Adipocyte (in vitro differentiated cells): ENCODE results near the gene FIGNL2.

Source experiments
- DNase-seq: peaks from one replicate; pipeline ENCODE4 v3.0.0-alpha.2; 2015; ENCODE audit warnings: low read depth
- H3K27me3 ChIP-seq: replicated peaks from 2 replicates; pipeline ENCODE4 v1.7.0; 2013; ENCODE audit warnings: mild to moderate bottlenecking, low read length, moderate library complexity; ENCODE audit not compliant: control insufficient read depth, insufficient read depth
- H3K36me3 ChIP-seq: 2 replicates; pipeline ENCODE4 v1.7.0; 2013; ENCODE audit warnings: low read length, mild to moderate bottlenecking, moderate library complexity; ENCODE audit not compliant: control insufficient read depth, insufficient read depth, severe bottlenecking
- H3K4me1 ChIP-seq: 2 replicates; pipeline ENCODE4 v1.7.0; 2013; ENCODE audit warnings: mild to moderate bottlenecking, low read length, moderate library complexity; ENCODE audit not compliant: control insufficient read depth, insufficient read depth
- H3K4me3 ChIP-seq: 2 replicates; pipeline ENCODE4 v1.7.0; 2013; ENCODE audit warnings: mild to moderate bottlenecking, low read length, moderate library complexity
- H3K9ac ChIP-seq: 2 replicates; pipeline ENCODE4 v1.7.0; 2013; ENCODE audit warnings: mild to moderate bottlenecking, low read length, moderate library complexity
- H3K9me3 ChIP-seq: 2 replicates; pipeline ENCODE4 v1.7.0; 2013; ENCODE audit warnings: mild to moderate bottlenecking, low read length, moderate library complexity; ENCODE audit not compliant: control insufficient read depth

Gene FIGNL2

GRCh38 chr12:51848326-51848727 lies at the start of gene FIGNL2:
Gene FIGNL2 (minus strand): TSS chr12:51848718. CDS start chr12:51822413, 26,305 bp downstream.
- Histone ChIP-seq H3K9ac (no peak within 1 kb of the TSS), H3K4me3 (peak within 1 kb of the TSS; percentile 33), H3K27me3 (peaks cover 29% of the 10 kb centered on the region), H3K4me1 (peaks cover 3% of the 10 kb centered on the region), H3K36me3 (no peaks in the 10 kb centered on the region), H3K9me3 (no peaks in the 10 kb centered on the region)
- DNase-seq, result peak; percentile 41

- Histone ChIP-seq H3K4me1 (peaks cover 23% of the 10 kb centered on the region), H3K4me3 (no peak overlapping the region), H3K9ac (peak overlapping the region; percentile 1), H3K9me3 (no peaks in the 10 kb centered on the region), H3K36me3 (no peaks in the 10 kb centered on the region), H3K27me3 (no peaks in the 10 kb centered on the region)
- DNase-seq, result no peak
Observed at GRCh38 chr12:51897181-51897580, 48.7 kb upstream of the FIGNL2 start.

DNA sequence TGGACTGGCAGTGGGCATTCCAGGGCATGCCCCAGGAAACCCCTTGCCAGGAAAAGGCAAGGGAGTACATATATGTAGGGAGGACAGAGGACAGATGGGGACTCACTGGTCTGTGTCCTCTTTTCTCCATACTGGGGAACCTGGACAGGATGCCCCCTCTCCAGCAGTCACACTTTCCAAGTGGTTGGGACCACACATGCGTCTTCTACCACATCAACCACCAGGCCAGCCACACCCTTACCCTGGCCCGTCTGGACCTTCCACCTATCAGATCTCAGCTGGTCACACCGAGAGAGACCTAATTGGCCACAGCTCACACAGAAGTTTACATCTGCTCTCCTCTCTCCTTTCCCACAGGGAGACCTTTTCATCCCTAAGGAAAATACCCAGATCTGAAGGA lies 47.7 kb upstream of the FIGNL2 start:
- no peak for DNase-seq

DNA sequence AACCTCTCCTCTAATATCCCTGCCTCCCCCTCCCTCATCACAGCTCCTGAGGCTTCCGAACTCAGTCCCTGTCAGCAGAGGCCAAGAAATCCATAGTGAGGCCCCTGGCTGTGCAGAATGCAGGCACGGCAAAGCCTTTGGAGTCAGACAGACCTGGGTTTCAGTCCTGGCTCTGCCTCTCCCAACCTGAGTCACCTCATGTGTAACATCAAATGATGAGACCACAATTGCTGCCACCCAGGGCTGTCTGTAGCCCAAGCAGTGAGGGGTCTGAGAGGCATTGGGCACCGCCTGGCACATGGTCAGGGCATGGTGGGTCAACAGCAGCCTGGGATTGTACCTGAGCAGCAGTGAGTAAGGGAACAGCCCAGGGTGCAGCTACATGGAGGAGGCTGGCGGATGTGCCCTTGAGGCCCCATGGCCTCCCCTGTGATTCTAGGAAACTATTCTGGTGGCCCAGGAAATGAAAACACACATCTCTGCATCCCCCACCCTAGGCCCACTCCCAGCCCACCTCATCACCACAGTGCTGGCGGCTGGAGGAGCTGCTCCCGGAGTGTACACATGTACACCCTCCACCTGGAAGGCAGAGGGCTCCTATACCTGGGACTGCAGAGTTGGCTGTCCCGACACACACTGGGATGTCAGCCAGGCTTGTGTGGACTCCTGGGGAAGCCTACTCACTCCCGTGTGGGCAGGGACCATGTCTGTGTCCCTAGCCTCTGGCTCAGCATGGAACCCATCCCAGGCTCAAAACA lies 47.0 kb upstream of the FIGNL2 start:
- Histone ChIP-seq H3K27me3 (no peaks in the 10 kb centered on the region), H3K9ac (peak overlapping the region; percentile 68), H3K36me3 (no peaks in the 10 kb centered on the region), H3K4me1 (peaks cover 23% of the 10 kb centered on the region), H3K4me3 (no peak overlapping the region), H3K9me3 (no peaks in the 10 kb centered on the region)
- no peak for DNase-seq

More for the DNA sequence above, 47.7 kb upstream of the FIGNL2 start:
- peak overlapping the region; percentile 1 for H3K9ac ChIP-seq
- H3K36me3 ChIP-seq, result no peaks in the 10 kb centered on the region
- no peak overlapping the region for H3K4me3 ChIP-seq
- H3K4me1 ChIP-seq, result peaks cover 23% of the 10 kb centered on the region
- no peaks in the 10 kb centered on the region for H3K27me3 ChIP-seq
- H3K9me3 ChIP-seq, result no peaks in the 10 kb centered on the region

DNA sequence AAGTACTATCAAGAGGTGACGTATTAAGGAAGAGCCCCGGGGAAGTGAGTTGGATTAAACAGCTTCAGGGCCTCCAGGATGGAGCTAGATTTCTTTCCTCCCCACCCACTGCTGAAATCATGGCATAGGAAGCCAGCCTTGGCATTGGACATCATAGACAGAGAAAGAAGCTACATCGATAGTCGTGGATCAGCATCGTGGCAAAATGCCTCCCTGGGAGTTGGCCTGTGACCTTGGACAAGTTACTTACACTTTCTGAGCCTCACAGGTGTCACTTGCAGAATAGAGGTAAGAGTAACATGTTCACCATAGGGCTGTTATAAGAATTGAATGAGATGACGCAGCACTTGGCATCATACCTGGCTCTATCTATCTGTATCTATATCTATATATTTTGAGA lies 45.3 kb upstream of the FIGNL2 start:
- Histone ChIP-seq H3K9ac (no peak overlapping the region), H3K36me3 (no peaks in the 10 kb centered on the region)

GRCh38 chr12:51891843-51892242 lies 43.3 kb upstream of the FIGNL2 start:
- H3K9ac ChIP-seq, result peak overlapping the region; percentile 53
- H3K27me3 ChIP-seq, result no peaks in the 10 kb centered on the region
- no peaks in the 10 kb centered on the region for H3K9me3 ChIP-seq
- H3K4me1 ChIP-seq, result peaks cover 14% of the 10 kb centered on the region
- DNase-seq, result peak; percentile 25
- H3K4me3 ChIP-seq, result no peak overlapping the region
- no peaks in the 10 kb centered on the region for H3K36me3 ChIP-seq

More for the DNA sequence above, 45.3 kb upstream of the FIGNL2 start:
- Histone ChIP-seq H3K4me3 (no peak overlapping the region), H3K27me3 (no peaks in the 10 kb centered on the region), H3K4me1 (peaks cover 23% of the 10 kb centered on the region), H3K9me3 (no peaks in the 10 kb centered on the region)
- no peak for DNase-seq

DNA sequence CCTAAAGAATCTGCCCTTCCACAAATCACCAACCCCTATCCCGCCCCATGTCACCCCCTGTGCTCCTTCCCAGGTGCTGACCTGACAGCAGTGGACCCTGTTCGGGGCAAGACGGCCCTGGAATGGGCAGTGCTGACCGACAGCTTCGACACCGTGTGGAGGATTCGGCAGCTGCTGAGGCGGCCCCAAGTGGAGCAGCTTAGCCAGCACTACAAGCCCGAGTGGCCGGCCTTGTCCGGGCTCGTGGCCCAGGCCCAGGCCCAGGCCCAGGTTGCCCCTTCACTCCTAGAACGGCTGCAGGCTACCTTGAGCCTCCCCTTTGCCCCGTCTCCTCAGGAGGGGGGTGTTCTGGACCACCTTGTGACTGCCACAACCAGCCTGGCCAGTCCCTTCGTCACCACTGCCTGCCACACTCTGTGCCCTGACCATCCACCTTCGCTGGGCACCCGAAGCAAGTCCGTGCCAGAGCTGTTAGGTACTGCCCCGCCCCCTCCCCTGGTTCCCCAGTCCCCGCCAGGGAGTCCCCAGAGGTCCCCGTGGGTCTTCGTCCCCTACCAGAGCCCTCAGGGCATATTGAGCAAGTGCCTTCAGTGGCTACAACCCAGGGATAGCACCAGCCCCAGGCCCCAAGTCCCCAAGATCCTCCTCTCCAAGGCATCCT lies 42.1 kb upstream of the FIGNL2 start:
- DNase-seq, result no peak
- no peaks in the 10 kb centered on the region for H3K36me3 ChIP-seq
- no peaks in the 10 kb centered on the region for H3K27me3 ChIP-seq
- H3K4me1 ChIP-seq, result peaks cover 18% of the 10 kb centered on the region
- no peaks in the 10 kb centered on the region for H3K9me3 ChIP-seq
- no peak overlapping the region for H3K9ac ChIP-seq
- H3K4me3 ChIP-seq, result no peak overlapping the region

- H3K36me3 ChIP-seq, result no peaks in the 10 kb centered on the region
- H3K27me3 ChIP-seq, result no peaks in the 10 kb centered on the region
- H3K9ac ChIP-seq, result no peak overlapping the region
- no peak for DNase-seq
- H3K4me3 ChIP-seq, result no peak overlapping the region
- H3K4me1 ChIP-seq, result peaks cover 13% of the 10 kb centered on the region
- no peaks in the 10 kb centered on the region for H3K9me3 ChIP-seq
Observed at GRCh38 chr12:51890133-51890464, 41.6 kb upstream of the FIGNL2 start.

- Histone ChIP-seq H3K9me3 (no peaks in the 10 kb centered on the region), H3K27me3 (no peaks in the 10 kb centered on the region), H3K36me3 (no peaks in the 10 kb centered on the region), H3K4me3 (no peak overlapping the region), H3K9ac (no peak overlapping the region), H3K4me1 (peaks cover 8% of the 10 kb centered on the region)
- DNase-seq, result peak; percentile 50
Observed at GRCh38 chr12:51889216-51890132, 41.0 kb upstream of the FIGNL2 start.

DNA sequence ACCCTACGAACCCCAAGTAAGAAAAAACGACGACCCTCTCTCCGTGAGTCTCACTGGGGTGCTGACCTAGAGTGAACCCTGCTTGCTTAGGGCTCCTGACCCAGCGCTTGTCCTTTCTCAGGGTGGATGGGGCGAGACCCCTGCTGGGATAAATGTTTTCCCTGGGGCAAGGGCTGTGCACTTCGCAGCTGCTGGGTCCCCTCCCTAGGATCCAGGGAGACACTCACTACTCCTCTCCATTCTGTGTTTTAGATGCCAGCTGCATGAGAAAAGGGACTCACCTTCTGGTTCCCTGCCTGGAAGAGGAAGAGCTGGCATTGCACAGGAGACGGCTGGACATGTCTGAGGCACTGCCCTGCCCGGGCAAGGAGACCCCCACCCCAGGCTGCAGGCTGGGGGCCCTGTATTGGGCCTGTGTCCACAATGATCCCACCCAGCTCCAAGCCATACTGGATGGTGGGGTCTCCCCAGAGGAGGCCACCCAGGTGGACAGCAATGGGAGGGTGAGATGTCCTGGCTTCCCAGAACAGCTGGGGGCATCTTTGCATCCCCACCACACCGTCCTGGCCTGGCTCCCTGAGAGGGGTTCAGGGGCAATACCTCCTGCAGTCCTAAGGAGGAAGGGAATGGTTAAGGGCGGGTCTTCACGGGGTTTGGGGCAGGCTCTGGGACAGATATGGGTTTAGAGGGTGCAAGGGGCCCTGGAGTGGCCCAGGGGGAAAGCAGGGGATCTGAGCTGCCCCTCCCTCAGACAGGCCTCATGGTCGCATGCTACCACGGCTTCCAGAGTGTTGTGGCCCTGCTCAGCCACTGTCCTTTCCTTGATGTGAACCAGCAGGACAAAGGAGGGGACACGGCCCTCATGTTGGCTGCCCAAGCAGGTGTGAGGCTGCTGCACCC lies 40.0 kb upstream of the FIGNL2 start:
- H3K27me3 ChIP-seq, result no peaks in the 10 kb centered on the region
- DNase-seq, result no peak
- no peaks in the 10 kb centered on the region for H3K9me3 ChIP-seq
- H3K4me3 ChIP-seq, result peak overlapping the region; percentile 38
- H3K9ac ChIP-seq, result no peak overlapping the region
- H3K4me1 ChIP-seq, result peaks cover 8% of the 10 kb centered on the region
- H3K36me3 ChIP-seq, result no peaks in the 10 kb centered on the region
